ENCODE measurements around the gene OGFOD3.
A peak's percentile ranks its signal among the peaks of the same experiment; 100 is the strongest.
"Not testable (repeated sequence)": the region's sequence is repeated elsewhere in the genome, so short reads cannot be mapped to it uniquely, and the experiment has no call there.

OGFOD3 gene

DNA sequence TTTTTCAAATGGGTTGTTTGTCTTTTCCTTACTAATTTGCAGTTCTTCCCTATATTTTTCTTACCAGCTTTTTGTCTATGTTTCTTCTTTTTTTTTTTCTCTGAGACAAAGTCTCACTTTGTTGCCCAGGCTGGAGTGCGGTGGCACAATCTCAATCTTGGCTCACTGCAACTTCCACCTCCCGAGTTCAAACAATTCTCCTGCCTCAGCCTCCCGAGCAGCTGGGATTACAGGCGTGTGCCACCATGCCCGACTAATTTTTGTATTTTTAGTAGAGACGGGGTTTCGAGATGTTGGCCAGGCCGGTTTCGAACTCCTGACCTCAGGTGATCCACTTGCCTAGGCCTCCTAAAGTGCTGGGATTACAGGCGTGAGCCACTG is 45.3 kb downstream of the OGFOD3 start:
- not testable (repeated sequence) for H3K9ac ChIP-seq (ENCODE audit: low read length); H2BK120ac ChIP-seq (ENCODE audit: low read depth, low read length); H2BK15ac ChIP-seq (replicated peaks; ENCODE audit: low read depth); H3K4me2 ChIP-seq (ENCODE audit: low read length); H3K4me1 ChIP-seq (ENCODE audit: control insufficient read depth, low read depth, low read length); H3K4me3 ChIP-seq (ENCODE audit: low read length); H3K27ac ChIP-seq (ENCODE audit: low read depth, low read length); H4K5ac ChIP-seq (ENCODE audit: low read length); H3K18ac ChIP-seq (ENCODE audit: low read length); H3K79me1 ChIP-seq (ENCODE audit: low read length); H3K36me3 ChIP-seq (ENCODE audit: control insufficient read depth, insufficient read depth, low read length); H3K23ac ChIP-seq (ENCODE audit: low read length); H3K56ac ChIP-seq (ENCODE audit: low read length); H4K8ac ChIP-seq (ENCODE audit: low read depth, low read length); H2BK5ac ChIP-seq (ENCODE audit: low read length); H3K79me2 ChIP-seq (ENCODE audit: control insufficient read depth, insufficient read depth, low read length); H3K4ac ChIP-seq (ENCODE audit: low read depth, low read length); H2AK5ac ChIP-seq (ENCODE audit: low read length); DNase-seq
- no CpG with 5 or more reads among the region's 10 CpGs for WGBS (ENCODE audit: extremely low coverage, insufficient coverage, low lambda C conversion rate)
- peaks cover 16% of the 10 kb centered on the region for H3K27me3 ChIP-seq (ENCODE audit: insufficient read depth, low read length, poor library complexity)

- no peaks in the 10 kb centered on the region for H3K36me3 ChIP-seq (ENCODE audit: control insufficient read depth, insufficient read depth, low read length)
- peaks cover 16% of the 10 kb centered on the region for H3K27me3 ChIP-seq (ENCODE audit: insufficient read depth, low read length, poor library complexity)
- no peaks in the 10 kb centered on the region for H3K79me2 ChIP-seq (ENCODE audit: control insufficient read depth, insufficient read depth, low read length)
- no peak overlapping the region for H3K4ac ChIP-seq (ENCODE audit: low read depth, low read length)
- no peaks in the 10 kb centered on the region for H3K79me1 ChIP-seq (ENCODE audit: low read length)
- no peak overlapping the region for H3K4me2 ChIP-seq (ENCODE audit: low read length)
- no peak overlapping the region for H2BK120ac ChIP-seq (ENCODE audit: low read depth, low read length)
- H3K18ac ChIP-seq (ENCODE audit: low read length): no peak overlapping the region
- no peak overlapping the region for H3K23ac ChIP-seq (ENCODE audit: low read length)
- H3K56ac ChIP-seq (ENCODE audit: low read length): peak overlapping the region; percentile 25
- no peak overlapping the region for H2AK5ac ChIP-seq (ENCODE audit: low read length)
- no peak overlapping the region for H3K9ac ChIP-seq (ENCODE audit: low read length)
- H2BK5ac ChIP-seq (ENCODE audit: low read length): no peak overlapping the region
- H3K27ac ChIP-seq (ENCODE audit: low read depth, low read length): no peak overlapping the region
- H4K8ac ChIP-seq (ENCODE audit: low read depth, low read length): no peak overlapping the region
- no peaks in the 10 kb centered on the region for H3K4me1 ChIP-seq (ENCODE audit: control insufficient read depth, low read depth, low read length)
- no peak overlapping the region for H2BK15ac ChIP-seq (replicated peaks; ENCODE audit: low read depth)
- no peak overlapping the region for H4K5ac ChIP-seq (ENCODE audit: low read length)
- no peak overlapping the region for H3K4me3 ChIP-seq (ENCODE audit: low read length)
- no CpG with 5 or more reads among the region's 41 CpGs for WGBS (ENCODE audit: extremely low coverage, insufficient coverage, low lambda C conversion rate)
- DNase-seq: peak; percentile 27
Measured at GRCh38 chr17:82372249-82373071, 45.9 kb downstream of the OGFOD3 start.

DNA sequence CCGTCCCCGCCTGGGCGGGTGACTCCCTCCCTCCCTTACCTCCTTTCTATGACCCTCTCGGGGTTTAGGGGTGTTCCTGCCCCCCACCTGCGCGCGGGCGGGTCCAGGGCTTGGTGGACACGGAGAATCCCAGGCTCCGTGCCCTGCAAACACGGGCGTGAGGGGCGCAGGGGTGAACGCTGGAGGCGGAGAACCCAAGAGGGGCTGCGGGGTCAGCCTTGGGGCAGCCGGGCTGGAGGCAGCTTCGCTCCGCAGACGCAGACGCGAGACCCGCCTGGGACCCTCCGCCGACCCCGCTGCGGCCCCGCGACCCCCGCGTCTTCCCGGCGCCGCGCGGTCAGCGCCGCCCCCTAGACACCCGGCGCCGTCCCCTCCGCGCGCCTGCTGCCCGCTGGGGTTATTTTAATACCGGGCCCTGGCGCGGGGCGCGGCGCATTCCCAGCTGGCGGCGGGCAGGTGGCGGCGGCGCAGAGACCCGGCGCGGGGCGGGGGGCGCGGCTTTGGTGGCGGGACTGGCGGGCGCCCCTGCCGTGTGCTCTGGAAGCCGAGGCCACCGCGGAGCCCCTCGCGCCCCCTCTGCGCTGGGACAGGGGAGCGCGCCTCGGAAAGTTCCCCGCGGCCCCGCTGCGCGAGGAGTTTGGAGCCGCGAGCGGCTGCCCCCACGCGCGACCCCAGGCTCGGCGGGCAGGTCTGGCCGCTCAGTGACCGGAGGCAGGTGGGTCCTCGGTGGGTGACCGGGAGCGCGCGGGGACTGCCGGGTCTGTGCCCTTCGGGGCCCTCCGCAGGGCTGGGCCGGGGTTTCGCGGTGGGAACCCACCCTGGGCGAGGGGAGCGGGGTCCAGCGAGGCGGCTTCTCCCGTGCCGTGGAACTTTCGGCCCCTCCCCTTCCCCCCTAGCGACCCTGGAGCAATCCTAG is 46.8 kb downstream of the OGFOD3 start, which contains the start of gene UTS2R:
UTS2R (plus strand) TSS at position 433 of the 916 bp plus-strand sequence. CDS start 2,560 bp downstream, outside the sequence.
- Histone ChIP-seq H3K27ac (ENCODE audit: low read depth, low read length) (no peak within 1 kb of the TSS), H3K4me1 (ENCODE audit: control insufficient read depth, low read depth, low read length) (no peaks in the 10 kb centered on the region)

DNA sequence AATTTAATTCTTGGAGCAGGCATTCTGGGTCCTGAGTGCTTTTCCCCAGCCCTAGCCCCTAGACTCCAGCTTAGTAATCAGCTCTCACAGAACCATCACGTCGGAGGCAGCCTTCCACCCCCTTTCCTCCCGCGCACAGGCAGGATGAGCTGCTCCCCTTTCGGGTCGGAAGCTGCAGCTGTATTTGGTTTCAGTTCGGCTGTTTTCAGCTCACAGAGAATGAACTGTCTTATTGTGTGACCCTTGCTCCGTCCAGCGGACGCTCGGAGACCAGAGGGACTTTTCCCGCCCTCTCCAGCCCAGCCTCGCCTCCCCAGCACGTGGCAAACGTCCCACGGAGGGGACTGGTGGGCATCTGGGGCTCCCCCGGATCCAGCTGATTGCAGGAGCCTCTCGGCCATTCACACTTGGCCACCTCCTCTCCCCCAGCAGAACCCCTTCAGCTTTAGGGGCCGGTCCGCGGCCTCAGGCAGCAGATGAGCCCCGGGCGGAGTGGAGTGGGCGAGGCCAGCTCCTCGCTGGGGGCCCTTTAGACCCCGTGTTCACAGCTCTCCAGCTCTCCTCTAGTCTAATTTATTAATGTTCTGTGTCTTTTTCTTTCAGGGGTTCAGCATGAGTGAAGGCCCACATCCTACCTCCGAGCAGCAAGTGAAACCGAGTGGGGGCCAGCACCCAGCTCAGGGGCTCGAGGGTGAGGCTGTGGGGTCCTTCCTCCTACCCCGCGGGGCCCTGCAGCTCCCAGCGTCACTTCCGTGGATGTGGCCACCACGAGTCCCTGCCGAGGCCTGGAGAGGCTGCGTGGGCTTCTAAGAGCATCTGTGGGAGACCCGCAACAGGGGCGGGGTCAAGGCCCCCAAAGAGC is 47.7 kb downstream of the OGFOD3 start:
- no peak overlapping the region for H4K5ac ChIP-seq (ENCODE audit: low read length)
- peak overlapping the region; percentile 25 for H3K56ac ChIP-seq (ENCODE audit: low read length)
- DNase-seq: no peak
- peaks cover 16% of the 10 kb centered on the region for H3K27me3 ChIP-seq (ENCODE audit: insufficient read depth, low read length, poor library complexity)
- no peak overlapping the region for H4K8ac ChIP-seq (ENCODE audit: low read depth, low read length)
- no peak overlapping the region for H3K23ac ChIP-seq (ENCODE audit: low read length)
- no peak overlapping the region for H2BK5ac ChIP-seq (ENCODE audit: low read length)
- no peak overlapping the region for H3K9ac ChIP-seq (ENCODE audit: low read length)
- H3K18ac ChIP-seq (ENCODE audit: low read length): no peak overlapping the region
- H3K4me2 ChIP-seq (ENCODE audit: low read length): no peak overlapping the region
- H3K79me2 ChIP-seq (ENCODE audit: control insufficient read depth, insufficient read depth, low read length): no peaks in the 10 kb centered on the region
- H2AK5ac ChIP-seq (ENCODE audit: low read length): no peak overlapping the region
- no peak overlapping the region for H2BK15ac ChIP-seq (replicated peaks; ENCODE audit: low read depth)
- no peak overlapping the region for H3K4ac ChIP-seq (ENCODE audit: low read depth, low read length)
- no peak overlapping the region for H2BK120ac ChIP-seq (ENCODE audit: low read depth, low read length)
- H3K36me3 ChIP-seq (ENCODE audit: control insufficient read depth, insufficient read depth, low read length): no peaks in the 10 kb centered on the region
- no peaks in the 10 kb centered on the region for H3K4me1 ChIP-seq (ENCODE audit: control insufficient read depth, low read depth, low read length)
- no peaks in the 10 kb centered on the region for H3K79me1 ChIP-seq (ENCODE audit: low read length)
- no peak overlapping the region for H3K27ac ChIP-seq (ENCODE audit: low read depth, low read length)
- H3K4me3 ChIP-seq (ENCODE audit: low read length): no peak overlapping the region
- no CpG with 5 or more reads among the region's 38 CpGs for WGBS (ENCODE audit: extremely low coverage, insufficient coverage, low lambda C conversion rate)

More for the DNA sequence above, 46.8 kb downstream of the OGFOD3 start, which contains the start of gene UTS2R:
- H3K4me2 ChIP-seq (ENCODE audit: low read length): peak within 1 kb of the TSS; percentile 22
- no peak within 1 kb of the TSS for H3K23ac ChIP-seq (ENCODE audit: low read length)
- WGBS (ENCODE audit: extremely low coverage, insufficient coverage, low lambda C conversion rate): no CpG with 5 or more reads among the region's 109 CpGs
- no peak within 1 kb of the TSS for H3K4me3 ChIP-seq (ENCODE audit: low read length)
- no peak within 1 kb of the TSS for H2BK5ac ChIP-seq (ENCODE audit: low read length)
- no peaks in the 10 kb centered on the region for H3K36me3 ChIP-seq (ENCODE audit: control insufficient read depth, insufficient read depth, low read length)
- peaks cover 16% of the 10 kb centered on the region for H3K27me3 ChIP-seq (ENCODE audit: insufficient read depth, low read length, poor library complexity)
- H3K9ac ChIP-seq (ENCODE audit: low read length): peak within 1 kb of the TSS; percentile 21
- no peak within 1 kb of the TSS for H2AK5ac ChIP-seq (ENCODE audit: low read length)
- H4K5ac ChIP-seq (ENCODE audit: low read length): no peak within 1 kb of the TSS
- no peak within 1 kb of the TSS for H4K8ac ChIP-seq (ENCODE audit: low read depth, low read length)
- no peak for DNase-seq
- no peaks in the 10 kb centered on the region for H3K79me2 ChIP-seq (ENCODE audit: control insufficient read depth, insufficient read depth, low read length)
- no peak within 1 kb of the TSS for H2BK15ac ChIP-seq (replicated peaks; ENCODE audit: low read depth)
- no peak within 1 kb of the TSS for H3K4ac ChIP-seq (ENCODE audit: low read depth, low read length)
- H3K18ac ChIP-seq (ENCODE audit: low read length): no peak within 1 kb of the TSS
- no peak within 1 kb of the TSS for H2BK120ac ChIP-seq (ENCODE audit: low read depth, low read length)
- no peaks in the 10 kb centered on the region for H3K79me1 ChIP-seq (ENCODE audit: low read length)
- peak within 1 kb of the TSS; percentile 42 for H3K56ac ChIP-seq (ENCODE audit: low read length)

DNA sequence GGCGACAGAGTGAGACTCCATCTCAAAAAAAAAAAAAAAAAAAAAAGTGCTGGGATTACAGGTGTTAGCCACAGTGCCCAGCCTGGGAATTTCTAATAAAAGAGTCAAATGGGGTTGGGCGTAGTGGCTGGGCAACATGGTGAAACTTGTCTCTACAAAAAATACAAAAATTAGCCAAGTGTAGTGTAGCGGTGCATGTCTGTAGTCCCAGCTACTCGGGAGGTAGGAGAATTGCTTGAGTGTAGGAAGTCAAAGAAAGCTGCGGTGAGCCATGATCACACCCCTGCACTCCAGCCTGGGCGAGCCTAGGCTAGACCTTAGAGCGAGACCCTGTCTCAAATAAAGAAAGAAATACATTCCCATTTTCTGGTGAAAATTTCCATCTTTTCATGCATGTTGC is 49.2 kb downstream of the OGFOD3 start:
- no peak overlapping the region for H4K5ac ChIP-seq (ENCODE audit: low read length)
- no peak overlapping the region for H3K4me2 ChIP-seq (ENCODE audit: low read length)
- H3K9ac ChIP-seq (ENCODE audit: low read length): no peak overlapping the region
- no peak overlapping the region for H2BK5ac ChIP-seq (ENCODE audit: low read length)
- no peak overlapping the region for H2AK5ac ChIP-seq (ENCODE audit: low read length)
- H3K18ac ChIP-seq (ENCODE audit: low read length): no peak overlapping the region
- WGBS (ENCODE audit: extremely low coverage, insufficient coverage, low lambda C conversion rate): no CpG with 5 or more reads among the region's 7 CpGs
- no peak overlapping the region for H3K23ac ChIP-seq (ENCODE audit: low read length)
- no peak for DNase-seq
- H3K4ac ChIP-seq (ENCODE audit: low read depth, low read length): no peak overlapping the region
- no peak overlapping the region for H3K56ac ChIP-seq (ENCODE audit: low read length)
- H3K4me1 ChIP-seq (ENCODE audit: control insufficient read depth, low read depth, low read length): no peaks in the 10 kb centered on the region
- H2BK15ac ChIP-seq (replicated peaks; ENCODE audit: low read depth): no peak overlapping the region
- H3K36me3 ChIP-seq (ENCODE audit: control insufficient read depth, insufficient read depth, low read length): no peaks in the 10 kb centered on the region
- H2BK120ac ChIP-seq (ENCODE audit: low read depth, low read length): no peak overlapping the region
- no peak overlapping the region for H4K8ac ChIP-seq (ENCODE audit: low read depth, low read length)
- no peaks in the 10 kb centered on the region for H3K79me2 ChIP-seq (ENCODE audit: control insufficient read depth, insufficient read depth, low read length)
- H3K27ac ChIP-seq (ENCODE audit: low read depth, low read length): no peak overlapping the region
- no peak overlapping the region for H3K4me3 ChIP-seq (ENCODE audit: low read length)
- peaks cover 16% of the 10 kb centered on the region for H3K27me3 ChIP-seq (ENCODE audit: insufficient read depth, low read length, poor library complexity)
- H3K79me1 ChIP-seq (ENCODE audit: low read length): no peaks in the 10 kb centered on the region
